Hepatocyte (in vitro differentiated cells): ENCODE data around the gene MN1. TPM values are rescaled to one million over a fixed set of nuclear protein-coding genes. Genes with fewer than 3 reads are reported as not detected.

Experiments
- DNase-seq: peaks from one replicate; pipeline ENCODE4 v3.0.0-alpha.2; 2016; ENCODE audit warnings: low spot score
- H2AFZ ChIP-seq: fragments of 200-600 bp; sonication (generic); 2 replicates; pipeline ENCODE4 v1.6.0; 2016; ENCODE audit warnings: antibody characterized with exemption, mild to moderate bottlenecking
- H3K27ac ChIP-seq: fragments of 200-600 bp; sonication (generic); 2 replicates; pipeline ENCODE4 v1.5.1; 2016; ENCODE audit warnings: mild to moderate bottlenecking
- H3K27me3 ChIP-seq: fragments of 200-600 bp; sonication (generic); 2 replicates; pipeline ENCODE4 v1.6.1; 2016
- H3K36me3 ChIP-seq: fragments of 200-600 bp; sonication (generic); replicated peaks from 2 replicates; pipeline ENCODE4 v1.5.1; 2016; ENCODE audit warnings: low read depth; ENCODE audit not compliant: insufficient read depth
- H3K4me1 ChIP-seq: fragments of 200-600 bp; sonication (generic); 2 replicates; pipeline ENCODE4 v1.5.1; 2016; ENCODE audit warnings: mild to moderate bottlenecking, moderate library complexity; ENCODE audit not compliant: insufficient read depth
- H3K4me2 ChIP-seq: fragments of 200-600 bp; sonication (generic); 2 replicates; pipeline ENCODE4 v1.6.0; 2016
- H3K4me3 ChIP-seq: fragments of 200-600 bp; sonication (generic); 2 replicates; pipeline ENCODE4 v1.5.1; 2016; ENCODE audit warnings: mild to moderate bottlenecking
- H3K79me2 ChIP-seq: fragments of 200-600 bp; sonication (generic); 2 replicates; pipeline ENCODE4 v1.6.0; 2017; ENCODE audit warnings: mild to moderate bottlenecking
- H3K9me2 ChIP-seq: fragments of 200-600 bp; sonication (generic); replicated peaks from 2 replicates; pipeline ENCODE4 v1.6.0; 2017; ENCODE audit warnings: mild to moderate bottlenecking; ENCODE audit not compliant: insufficient read depth
- H3K9me3 ChIP-seq: fragments of 200-600 bp; sonication (generic); 2 replicates; pipeline ENCODE4 v1.5.1; 2016; ENCODE audit warnings: low read depth, mild to moderate bottlenecking
- H4K20me1 ChIP-seq: fragments of 200-600 bp; sonication (generic); 2 replicates; pipeline ENCODE4 v1.6.0; 2016; ENCODE audit warnings: mild to moderate bottlenecking; ENCODE audit not compliant: insufficient read depth, poor library complexity, severe bottlenecking
- EZH2 ChIP-seq: fragments of 200-600 bp; sonication (generic); IDR thresholded peaks from 2 replicates; pipeline ENCODE4 v1.6.1; 2016; ENCODE audit warnings: antibody characterized with exemption, mild to moderate bottlenecking, borderline replicate concordance
- EZH2phosphoT487 ChIP-seq: fragments of 200-600 bp; sonication (generic); IDR thresholded peaks from one replicate; pipeline ENCODE4 v1.6.1; 2018; ENCODE audit warnings: antibody characterized with exemption, mild to moderate bottlenecking, low read depth, moderate library complexity; ENCODE audit not compliant: unreplicated experiment, severe bottlenecking
- WGBS: methylation state at CpG from one replicate; pipeline ENCODE4 v1.1.6; 2016; ENCODE audit warnings: low lambda C conversion rate; ENCODE audit errors: missing lambda C conversion rate; 5-methylcytosine and 5-hydroxymethylcytosine counted together
- polyA plus RNA-seq: library from polyadenylated mRNA; unstranded; fragments of >200 nt; fragmentation: Nextera tagmentation; extraction: Ambion mirVana; gene quantifications from 2 replicates; pipeline ENCODE4 v1.2.1, GENCODE V29; 2016
- total RNA-seq: library from RNA; depleted of rRNA; stranded (reverse); fragments of >200 nt; gene quantifications from 2 replicates; pipeline ENCODE4 v1.2.3, GENCODE V29; 2014
- TF ChIP-seq, protein P1 (sequence below): fragments of 200-600 bp; sonication (generic); IDR thresholded peaks from 2 replicates; pipeline ENCODE4 v1.5.1; 2016; ENCODE audit warnings: antibody characterized with exemption, mild to moderate bottlenecking; ENCODE audit not compliant: poor library complexity

MN1 gene
- total and polyA plus RNA-seq, 2 experiments from 2014 or later: 2.3 to 4.4 TPM

DNA sequence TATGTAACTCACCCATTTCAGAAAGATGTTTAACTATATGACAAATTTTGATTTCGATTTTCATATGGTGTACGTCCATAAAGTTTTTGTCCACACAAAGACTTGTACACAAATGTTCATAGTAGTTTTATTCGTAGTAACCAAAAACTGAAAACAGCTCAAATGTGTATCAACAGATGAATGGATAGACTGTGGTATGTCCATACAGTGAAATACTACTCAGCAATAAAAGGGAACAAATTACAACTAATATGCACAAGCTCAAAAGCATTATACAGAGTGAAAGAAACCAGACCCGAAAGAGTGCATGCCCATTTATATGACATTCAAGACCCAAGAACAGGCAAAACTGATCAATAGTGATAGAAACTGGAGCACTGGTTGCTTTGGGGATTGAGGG lies 64.0 kb downstream of the MN1 start:
- Histone ChIP-seq H3K4me2 (no peak overlapping the region), H3K27me3 (peaks cover 12% of the 10 kb centered on the region), H3K9me3 (no peaks in the 10 kb centered on the region), H4K20me1 (no peaks in the 10 kb centered on the region), H3K36me3 (no peaks in the 10 kb centered on the region), H3K4me1 (no peaks in the 10 kb centered on the region), H3K4me3 (no peak overlapping the region), H3K9me2 (no peaks in the 10 kb centered on the region), H3K79me2 (no peaks in the 10 kb centered on the region), H2AFZ (no peak overlapping the region), H3K27ac (no peak overlapping the region)
- TF ChIP-seq EZH2phosphoT487: no peak
- TF ChIP-seq EZH2: no peak
- TF ChIP-seq, protein P1, sequence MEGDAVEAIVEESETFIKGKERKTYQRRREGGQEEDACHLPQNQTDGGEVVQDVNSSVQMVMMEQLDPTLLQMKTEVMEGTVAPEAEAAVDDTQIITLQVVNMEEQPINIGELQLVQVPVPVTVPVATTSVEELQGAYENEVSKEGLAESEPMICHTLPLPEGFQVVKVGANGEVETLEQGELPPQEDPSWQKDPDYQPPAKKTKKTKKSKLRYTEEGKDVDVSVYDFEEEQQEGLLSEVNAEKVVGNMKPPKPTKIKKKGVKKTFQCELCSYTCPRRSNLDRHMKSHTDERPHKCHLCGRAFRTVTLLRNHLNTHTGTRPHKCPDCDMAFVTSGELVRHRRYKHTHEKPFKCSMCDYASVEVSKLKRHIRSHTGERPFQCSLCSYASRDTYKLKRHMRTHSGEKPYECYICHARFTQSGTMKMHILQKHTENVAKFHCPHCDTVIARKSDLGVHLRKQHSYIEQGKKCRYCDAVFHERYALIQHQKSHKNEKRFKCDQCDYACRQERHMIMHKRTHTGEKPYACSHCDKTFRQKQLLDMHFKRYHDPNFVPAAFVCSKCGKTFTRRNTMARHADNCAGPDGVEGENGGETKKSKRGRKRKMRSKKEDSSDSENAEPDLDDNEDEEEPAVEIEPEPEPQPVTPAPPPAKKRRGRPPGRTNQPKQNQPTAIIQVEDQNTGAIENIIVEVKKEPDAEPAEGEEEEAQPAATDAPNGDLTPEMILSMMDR: no peak
- no peak for DNase-seq
- 93% methylated on average over 4 of the region's 4 CpGs for WGBS

DNA sequence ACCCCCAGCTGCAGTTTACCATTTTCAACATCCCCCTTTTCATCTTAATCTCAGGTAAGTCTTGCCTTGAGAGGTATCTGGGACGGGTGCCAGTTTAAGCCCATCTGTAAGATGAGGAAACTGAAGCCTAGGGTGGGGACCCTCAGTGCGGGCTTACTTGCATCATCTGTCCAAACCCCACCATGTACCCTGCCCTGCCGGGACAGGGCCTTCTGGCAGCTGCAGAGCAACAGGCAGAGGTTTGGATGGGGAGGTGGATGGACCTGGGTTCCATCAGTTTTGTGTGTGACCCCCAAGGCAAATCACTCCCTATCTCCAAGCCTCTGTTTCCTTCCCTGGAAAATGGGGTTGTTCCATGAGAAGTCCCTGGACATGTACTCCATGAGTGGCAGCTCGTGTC lies 67.5 kb downstream of the MN1 start:
- no peaks in the 10 kb centered on the region for H3K27me3 ChIP-seq
- no peaks in the 10 kb centered on the region for H4K20me1 ChIP-seq
- H3K4me3 ChIP-seq: no peak overlapping the region
- DNase-seq: no peak
- no peak overlapping the region for H3K27ac ChIP-seq
- no peak overlapping the region for H2AFZ ChIP-seq
- H3K4me2 ChIP-seq: no peak overlapping the region
- H3K9me2 ChIP-seq: no peaks in the 10 kb centered on the region
- H3K36me3 ChIP-seq: no peaks in the 10 kb centered on the region
- WGBS: 94% methylated on average over 4 of the region's 4 CpGs
- no peaks in the 10 kb centered on the region for H3K9me3 ChIP-seq
- TF ChIP-seq, protein P1: no peak
- TF ChIP-seq EZH2: no peak
- H3K79me2 ChIP-seq: no peaks in the 10 kb centered on the region
- no peaks in the 10 kb centered on the region for H3K4me1 ChIP-seq

DNA sequence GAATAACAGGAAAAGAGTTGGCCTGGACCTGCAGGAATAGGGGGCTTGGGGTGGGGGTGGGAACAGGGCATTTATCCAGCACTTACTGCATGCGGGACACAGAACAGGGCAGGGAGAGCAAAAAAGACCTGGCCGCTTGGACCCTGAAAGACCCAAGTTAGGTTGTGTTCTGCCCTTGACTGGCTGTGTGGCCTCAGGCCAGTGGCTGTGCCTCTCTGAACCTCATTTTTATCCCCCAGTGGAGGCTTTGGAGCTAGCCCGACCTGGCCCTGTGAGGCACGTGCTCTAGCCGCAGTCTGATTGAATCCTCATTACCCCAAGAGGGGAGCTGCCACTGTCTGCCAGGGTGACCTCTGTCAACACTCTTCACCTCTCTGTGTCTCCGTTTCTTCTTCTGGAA lies 68.7 kb downstream of the MN1 start:
- no peak for DNase-seq
- TF ChIP-seq, protein P1: no peak
- TF ChIP-seq EZH2phosphoT487: no peak
- no peak for TF ChIP-seq EZH2
- Histone ChIP-seq H3K79me2 (no peaks in the 10 kb centered on the region), H3K9me3 (no peaks in the 10 kb centered on the region), H3K27me3 (no peaks in the 10 kb centered on the region), H3K4me2 (no peak overlapping the region), H3K27ac (no peak overlapping the region), H2AFZ (no peak overlapping the region), H3K36me3 (no peaks in the 10 kb centered on the region), H4K20me1 (no peaks in the 10 kb centered on the region), H3K4me3 (no peak overlapping the region), H3K9me2 (no peaks in the 10 kb centered on the region), H3K4me1 (no peaks in the 10 kb centered on the region)
- 87% methylated on average over 6 of the region's 6 CpGs for WGBS

- no peak overlapping the region for H3K4me2 ChIP-seq
- H3K9me2 ChIP-seq: no peaks in the 10 kb centered on the region
- no peaks in the 10 kb centered on the region for H3K9me3 ChIP-seq
- H3K4me1 ChIP-seq: no peaks in the 10 kb centered on the region
- no peaks in the 10 kb centered on the region for H3K36me3 ChIP-seq
- H3K27ac ChIP-seq: no peak overlapping the region
- no peak overlapping the region for H3K4me3 ChIP-seq
- 64% methylated on average over 2 of the region's 2 CpGs for WGBS
- no peak for DNase-seq
- H3K79me2 ChIP-seq: no peaks in the 10 kb centered on the region
- no peaks in the 10 kb centered on the region for H3K27me3 ChIP-seq
- no peak overlapping the region for H2AFZ ChIP-seq
- TF ChIP-seq, protein P1: no peak
- TF ChIP-seq EZH2phosphoT487 (no peak), EZH2 (no peak)
- H4K20me1 ChIP-seq: no peaks in the 10 kb centered on the region
Observed at GRCh38 chr22:27732391-27732790, 69.2 kb downstream of the MN1 start.
